Stimulated activated CD4-positive, alpha-beta T cell treated with anti-CD3 and anti-CD28 coated beads, Interleukin-1b, Interleukin-23, amount 100 ng/mL, for 1 hour (primary cell): Measurements from ENCODE around the gene RAB9B.
"Not testable (repeated sequence)": the region's sequence is repeated elsewhere in the genome, so short reads cannot be mapped to it uniquely, and the experiment has no call there.

Experiments used
- DNase-seq, 2 donors: peaks; one replicate each; pipeline ENCODE4 v3.0.0-alpha.2; 2020; ENCODE audit warnings: low read depth in 2 of 2

RAB9B gene

DNA sequence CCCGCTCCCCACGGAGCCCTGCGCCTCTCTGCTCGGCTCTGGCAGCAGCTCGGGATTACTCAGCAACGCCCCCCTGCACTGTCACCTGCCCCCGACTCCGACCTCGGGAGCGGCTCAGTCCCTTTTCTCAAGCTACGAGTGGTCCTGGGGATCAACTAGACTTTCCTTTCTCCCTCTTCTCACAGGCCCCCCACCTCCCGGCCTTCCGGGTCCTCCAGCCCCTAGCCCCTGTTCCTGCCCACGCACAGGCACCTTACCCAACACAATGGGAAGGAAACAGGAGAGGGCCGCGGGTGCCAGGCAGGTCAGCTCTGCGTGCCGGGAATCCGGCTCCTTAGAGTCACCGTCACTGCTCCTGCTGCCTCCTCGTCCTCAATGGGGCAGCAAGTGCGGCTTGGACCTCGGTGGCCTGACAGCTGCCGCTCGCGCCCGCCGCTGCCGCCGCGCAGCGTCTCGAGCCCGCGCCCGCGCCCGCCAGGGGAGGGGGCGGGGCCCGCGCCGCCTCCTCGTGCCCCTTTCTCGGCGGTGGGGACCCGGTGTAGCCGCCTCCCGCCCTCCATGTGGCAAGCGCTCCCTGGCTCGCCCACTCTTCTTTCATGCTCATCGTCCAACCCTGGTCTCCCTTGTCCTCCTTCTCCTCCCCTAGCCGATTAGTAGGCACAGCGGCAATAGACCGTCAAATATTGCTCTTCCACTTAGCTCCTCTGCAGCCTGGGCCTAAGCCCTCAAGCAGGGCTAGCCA is at the start of gene RAB9B:
RAB9B (minus strand) TSS at position 455 of the 742 bp plus-strand sequence. CDS start 6,473 bp downstream, outside the sequence.
- peak; percentile 11 to 29 for DNase-seq

GRCh38 chrX:103879339-103879738 is 47.3 kb upstream of the RAB9B start:
- no peak for DNase-seq

GRCh38 chrX:103878466-103879122 is 46.5 kb upstream of the RAB9B start:
- DNase-seq, result no peak

DNA sequence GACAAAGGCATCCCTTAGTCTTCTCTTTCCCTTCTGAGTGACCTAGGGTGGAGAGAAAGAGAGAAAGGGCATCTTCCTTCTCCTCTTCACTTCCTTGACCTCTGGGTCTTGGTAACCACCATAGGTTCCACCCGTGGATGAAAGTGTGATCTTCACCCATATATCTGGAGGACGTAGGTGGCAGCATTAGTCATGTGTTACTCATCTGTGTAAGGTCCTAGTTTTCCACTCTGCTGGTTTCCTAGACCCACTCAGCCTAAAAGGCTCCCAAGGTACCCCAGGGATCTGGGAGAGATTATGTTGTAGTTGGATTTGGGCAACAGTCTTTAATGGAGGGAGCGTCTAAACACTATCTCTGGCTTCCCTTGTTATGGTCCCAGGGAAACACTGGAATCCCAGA is 45.5 kb upstream of the RAB9B start:
- no peak for DNase-seq

DNA sequence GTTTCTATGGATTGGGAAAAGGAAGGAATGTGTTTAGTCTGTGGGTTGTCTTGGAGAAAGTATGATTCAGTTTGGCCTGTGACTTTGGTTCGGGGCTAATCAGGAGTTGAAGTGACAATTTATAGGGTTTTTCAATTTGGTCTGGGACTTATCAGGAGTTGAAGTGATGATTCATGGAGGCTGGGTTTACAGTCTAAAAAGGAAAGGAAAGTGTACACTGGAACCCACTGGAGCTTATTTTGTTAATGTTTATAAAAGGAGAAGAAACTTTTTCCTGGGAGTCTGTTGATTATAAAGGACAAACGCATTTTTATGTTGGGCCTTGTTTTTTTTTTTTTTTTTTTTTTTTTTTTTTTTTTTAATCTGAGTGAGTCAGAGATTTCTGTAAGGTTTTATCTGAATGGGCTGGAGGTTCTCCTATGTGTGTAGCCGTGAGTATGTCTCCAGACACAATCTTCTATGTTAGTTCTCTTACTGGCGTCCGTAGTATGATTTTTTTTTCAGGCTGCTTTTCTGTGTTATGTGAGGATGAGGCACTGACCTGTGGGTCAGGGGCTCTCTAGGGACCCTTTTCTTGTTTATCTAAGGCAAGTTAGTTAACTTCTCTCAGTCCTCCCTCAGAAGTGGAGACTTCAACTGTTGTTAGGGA is 33.0 kb upstream of the RAB9B start:
- DNase-seq, result no peak

GRCh38 chrX:103864149-103864548 is 32.1 kb upstream of the RAB9B start:
- no peak for DNase-seq

DNA sequence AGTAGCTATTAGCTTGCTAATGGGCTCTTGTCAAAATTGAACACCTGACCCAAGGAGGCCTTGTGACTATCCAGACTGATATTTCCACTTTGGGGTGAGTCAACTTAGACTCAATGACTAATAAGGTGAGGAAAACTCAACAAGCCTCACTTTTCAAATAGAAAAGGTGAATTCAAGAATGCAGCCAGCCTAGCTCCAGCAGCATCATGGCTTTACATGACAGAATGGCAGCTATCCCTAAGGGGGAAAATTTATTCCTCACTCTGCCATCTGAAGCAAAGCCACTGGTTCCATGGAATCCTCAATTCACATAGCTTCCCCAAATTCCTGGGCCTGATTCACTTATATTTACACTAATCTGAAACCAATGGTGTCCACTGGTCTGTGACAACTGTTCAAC is 29.1 kb upstream of the RAB9B start:
- no peak for DNase-seq

- no peak for DNase-seq
Observed at GRCh38 chrX:103849558-103849957, 17.5 kb upstream of the RAB9B start.

- no peak for DNase-seq
Observed at GRCh38 chrX:103847174-103847870, 15.3 kb upstream of the RAB9B start.

- no peak for DNase-seq
Observed at GRCh38 chrX:103846386-103846785, 14.3 kb upstream of the RAB9B start.

DNA sequence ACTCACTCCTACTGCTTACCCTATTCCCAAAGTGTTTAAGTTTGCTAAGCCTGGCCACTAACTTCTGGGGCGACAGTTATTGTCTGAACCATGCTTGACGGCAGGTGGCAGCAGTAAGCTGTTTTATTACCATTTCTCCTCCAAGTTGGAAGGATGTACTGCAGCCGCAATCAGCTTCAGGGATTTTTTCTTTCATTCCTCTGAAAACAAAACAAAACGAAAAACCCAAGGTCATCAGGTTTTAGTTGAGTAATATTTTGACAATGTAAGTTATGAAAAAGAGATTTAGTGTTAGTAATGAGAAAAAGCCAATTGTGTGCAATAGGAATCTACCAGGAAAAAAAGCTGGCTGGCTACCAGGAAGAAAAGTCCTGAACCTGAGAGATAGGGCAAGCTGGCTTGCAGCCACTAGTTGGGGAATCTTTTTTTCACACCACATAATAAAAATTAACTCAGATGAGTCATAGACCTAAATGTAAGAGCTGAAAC is 13.2 kb upstream of the RAB9B start:
- peak in 1 of 2 donors; percentile 10 for DNase-seq

DNA sequence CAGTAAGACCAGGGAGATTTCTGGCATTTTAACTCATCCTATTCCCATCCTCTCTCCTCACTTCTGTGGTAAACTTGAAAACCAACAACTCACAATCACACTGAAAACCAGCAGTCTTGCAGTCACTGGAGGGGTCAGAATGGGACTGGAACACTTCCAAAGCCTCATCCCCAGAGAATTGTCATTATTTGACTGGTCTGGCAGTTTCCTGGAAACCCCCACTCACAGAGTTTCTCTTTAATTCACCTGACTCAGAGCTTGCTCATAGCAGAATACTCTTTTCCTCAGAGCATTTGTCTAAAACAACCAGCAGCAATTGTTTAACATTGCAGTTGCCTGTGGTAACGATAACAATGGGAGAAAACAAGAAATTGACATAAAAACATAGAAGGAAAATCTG is 7.3 kb upstream of the RAB9B start:
- no peak for DNase-seq

- no peak for DNase-seq
Observed at GRCh38 chrX:103831342-103831802, 685 bp downstream of the RAB9B start.

GRCh38 chrX:103830848-103831247 is 1.2 kb downstream of the RAB9B start:
- DNase-seq, result no peak

DNA sequence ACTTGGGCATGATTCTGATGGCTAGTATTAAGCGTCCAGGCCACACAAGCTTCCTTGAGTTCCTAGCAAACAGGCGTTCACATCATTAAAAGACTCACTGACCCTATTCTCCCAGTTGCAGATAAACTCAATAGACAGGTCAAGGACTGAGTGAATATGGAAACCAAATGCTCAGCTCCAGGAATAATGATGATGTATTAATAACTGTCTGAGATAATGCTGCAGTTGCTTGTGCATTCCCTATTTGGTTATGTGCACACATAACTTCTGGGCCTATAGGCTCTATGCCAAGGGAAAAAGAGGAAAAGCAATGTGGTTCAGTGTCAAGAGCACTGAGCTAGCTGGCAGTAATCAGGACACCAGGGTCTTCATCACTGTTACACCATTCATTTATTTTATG is 3.5 kb downstream of the RAB9B start:
- DNase-seq, result no peak

DNA sequence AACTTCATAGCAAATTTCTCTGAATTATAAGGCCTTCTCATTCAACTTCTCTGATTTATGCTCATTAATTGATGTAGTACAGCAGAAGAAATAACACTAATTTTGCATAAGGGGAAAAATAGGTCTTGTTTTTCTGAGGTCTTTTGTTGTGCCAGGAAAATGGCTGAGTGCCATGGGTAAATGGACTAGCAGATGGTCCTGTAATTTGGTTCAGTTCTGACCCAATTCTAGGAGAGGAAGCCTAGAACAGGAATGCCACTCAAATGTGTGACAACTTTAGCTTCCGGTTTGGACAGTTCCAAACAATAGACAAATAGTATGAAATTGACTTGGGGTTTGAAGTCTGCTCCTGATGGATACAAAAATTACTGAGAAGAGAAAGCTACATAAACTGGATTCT is 6.2 kb downstream of the RAB9B start:
- DNase-seq, result no peak

GRCh38 chrX:103823591-103823990 is 8.5 kb downstream of the RAB9B start:
- no peak for DNase-seq

DNA sequence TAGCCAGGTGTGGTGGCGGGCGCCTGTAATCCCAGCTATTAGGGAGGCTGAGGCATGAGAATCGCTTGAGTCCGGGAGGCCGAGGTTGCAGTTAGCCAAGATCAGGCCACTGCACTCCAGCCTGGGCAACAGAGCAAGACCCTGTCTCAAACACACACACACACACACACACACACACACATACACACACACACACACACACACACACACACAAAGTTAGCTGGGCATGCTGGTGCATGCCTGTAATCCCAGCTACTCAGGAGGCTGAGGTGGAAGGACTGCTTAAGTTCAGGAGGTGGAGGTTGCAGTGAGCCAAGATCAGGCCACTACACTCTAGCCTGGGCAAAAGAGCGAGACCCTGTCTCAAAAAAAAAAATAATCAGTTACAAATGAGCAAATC is 11.3 kb downstream of the RAB9B start:
- not testable (repeated sequence) for DNase-seq

DNA sequence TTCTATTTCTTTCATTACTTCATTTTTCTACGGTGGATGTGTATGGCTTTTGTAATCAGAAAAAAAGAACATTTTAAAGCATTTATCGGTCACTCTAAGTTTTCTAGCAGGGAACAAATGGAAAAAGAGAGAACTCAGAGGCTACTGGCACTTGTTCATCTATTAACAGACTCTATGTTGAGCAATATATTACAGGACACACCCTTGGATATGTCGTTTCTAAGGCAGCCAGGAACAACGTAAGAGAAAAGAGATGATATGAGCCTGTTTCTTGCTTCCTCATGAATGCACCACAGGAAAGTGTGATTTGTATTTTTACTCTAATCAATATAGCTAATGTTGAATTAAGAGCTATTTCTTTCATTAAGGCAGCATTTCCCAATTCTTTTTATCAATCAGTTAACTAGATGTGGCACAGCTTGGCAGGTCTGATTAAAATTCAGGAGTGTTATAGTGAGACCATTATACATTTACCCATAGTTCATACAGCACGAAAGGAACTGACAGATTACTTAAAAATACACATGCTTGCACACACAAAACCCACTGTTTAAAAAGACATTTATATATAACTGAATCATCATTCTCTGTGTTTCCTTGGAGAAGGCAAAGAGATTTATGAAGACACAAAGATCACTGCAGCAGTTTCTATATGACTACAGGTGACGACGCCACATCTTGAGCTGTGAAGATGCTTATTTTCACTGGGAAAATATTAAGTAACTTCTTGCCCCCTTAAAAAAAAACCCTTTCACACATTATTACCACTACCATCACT is 13.0 kb downstream of the RAB9B start:
- no peak for DNase-seq

GRCh38 chrX:103817502-103817901 is 14.6 kb downstream of the RAB9B start:
- no peak for DNase-seq

DNA sequence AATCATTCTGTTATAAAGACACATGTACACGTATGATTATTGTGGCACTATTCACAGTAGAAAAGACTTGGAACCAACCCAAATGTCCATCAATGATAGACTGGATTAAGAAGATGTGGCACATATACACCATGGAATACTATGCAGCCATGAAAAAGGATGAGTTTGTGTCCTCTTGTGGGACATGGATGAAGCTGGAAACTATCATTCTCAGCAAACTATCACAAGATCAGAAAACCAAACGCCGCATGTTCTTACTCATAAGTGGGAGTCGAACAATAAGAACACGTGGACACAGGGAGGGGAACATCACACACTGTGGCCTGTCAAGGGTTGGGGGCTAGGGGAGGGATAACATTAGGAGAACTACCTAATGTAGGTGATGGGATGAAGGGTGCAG is 15.0 kb downstream of the RAB9B start:
- DNase-seq, result not testable (repeated sequence)
